HepG2 (cell line): Measurements from ENCODE around the gene SERPINB11. TPM values are rescaled to one million over a fixed set of nuclear protein-coding genes. Genes with fewer than 3 reads are reported as not detected.

ENCODE experiments used
- polyA plus RNA-seq, 8 experiments: library from polyadenylated mRNA; depleted of rRNA in 3 of 8; stranded (reverse) in 7 of 8; unstranded in 1 of 8; fragments of >200 nt; fragmentation: Illumina TruSeq in 4 of 8; extraction: Trizol in 4 of 8; gene quantifications; 2 replicates each; pipeline versions ENCODE4 v1.2.1 to v1.2.3, GENCODE V29; 2011 to 2016; ENCODE audit warnings: low read depth in 4 of 8, missing spikeins in 1 of 8, mixed read lengths in 1 of 8; ENCODE audit not compliant: insufficient read depth in 1 of 8
- total RNA-seq, 5 experiments: library from RNA; depleted of rRNA; stranded (reverse); fragments of >200 nt; fragmentation: Illumina TruSeq; extraction: Trizol; gene quantifications; 2 replicates each; pipeline ENCODE4 v1.2.3, GENCODE V29; 2016; ENCODE audit warnings: low read depth in 1 of 5

SERPINB11 gene
- total and polyA plus RNA-seq, 2 of the 13 experiments (the other 11 are each of a cell fraction or from before 2014, with no cell fraction given): not detected

Other genes with a start within 250 kb of the SERPINB11 start
- not detected in 2 replicates for gene SERPINB5, start 226.0 kb upstream of the SERPINB11 start, total RNA-seq (2016; rRNA removed; fragmentation: Illumina TruSeq; extraction: Trizol)
- gene SERPINB5, start 226.0 kb upstream of the SERPINB11 start, polyA plus RNA-seq (2011; rRNA removed): not detected in 2 replicates
- gene SERPINB12, start 160.6 kb upstream of the SERPINB11 start, total RNA-seq (2016; rRNA removed; fragmentation: Illumina TruSeq; extraction: Trizol): not detected in 2 replicates
- gene SERPINB12, start 160.6 kb upstream of the SERPINB11 start, polyA plus RNA-seq (2011; rRNA removed): not detected in 2 replicates
- gene SERPINB13, start 115.6 kb upstream of the SERPINB11 start, total RNA-seq (2016; rRNA removed; fragmentation: Illumina TruSeq; extraction: Trizol): not detected in 2 replicates
- not detected in 2 replicates for gene SERPINB13, start 115.6 kb upstream of the SERPINB11 start, polyA plus RNA-seq (2011; rRNA removed)
- not detected in 2 replicates for gene SERPINB4, start 58.7 kb upstream of the SERPINB11 start, total RNA-seq (2016; rRNA removed; fragmentation: Illumina TruSeq; extraction: Trizol)
- not detected in 2 replicates for gene SERPINB4, start 58.7 kb upstream of the SERPINB11 start, polyA plus RNA-seq (2011; rRNA removed)
- gene SERPINB3, start 41.1 kb upstream of the SERPINB11 start, total RNA-seq (2016; rRNA removed; fragmentation: Illumina TruSeq; extraction: Trizol): not detected in 2 replicates
- gene SERPINB3, start 41.1 kb upstream of the SERPINB11 start, polyA plus RNA-seq (2011; rRNA removed): not detected in 2 replicates
- not detected in 2 replicates for gene SERPINB7, start 72.5 kb downstream of the SERPINB11 start, total RNA-seq (2016; rRNA removed; fragmentation: Illumina TruSeq; extraction: Trizol)
- not detected in 2 replicates for gene SERPINB7, start 72.5 kb downstream of the SERPINB11 start, polyA plus RNA-seq (2011; rRNA removed)
- gene SERPINB2, start 184.7 kb downstream of the SERPINB11 start, total RNA-seq (2016; rRNA removed; fragmentation: Illumina TruSeq; extraction: Trizol): 0.10 and 0.11 TPM in 2 replicates
- 0.04 and 0.07 TPM in 2 replicates for gene SERPINB2, start 184.7 kb downstream of the SERPINB11 start, polyA plus RNA-seq (2011; rRNA removed)
- not detected in 2 replicates for gene SERPINB10, start 205.0 kb downstream of the SERPINB11 start, total RNA-seq (2016; rRNA removed; fragmentation: Illumina TruSeq; extraction: Trizol)
- not detected in 2 replicates for gene SERPINB10, start 205.0 kb downstream of the SERPINB11 start, polyA plus RNA-seq (2011; rRNA removed)
- not detected in 2 replicates for gene HMSD, start 246.3 kb downstream of the SERPINB11 start, total RNA-seq (2016; rRNA removed; fragmentation: Illumina TruSeq; extraction: Trizol)
- not detected in 2 replicates for gene HMSD, start 246.3 kb downstream of the SERPINB11 start, polyA plus RNA-seq (2011; rRNA removed)